Measurements from ENCODE around the gene STAT4. TPM values are rescaled to one million over a fixed set of nuclear protein-coding genes. Genes with fewer than 3 reads are reported as not detected.
A peak's percentile ranks its signal among the peaks of the same experiment; 100 is the strongest.

Gene STAT4
- 1 to 10 TPM in 1 of 4 donors, under 1 TPM in 2, not detected in 1; 0.31 to 1.0 (median 0.73) TPM for total RNA-seq

DNA sequence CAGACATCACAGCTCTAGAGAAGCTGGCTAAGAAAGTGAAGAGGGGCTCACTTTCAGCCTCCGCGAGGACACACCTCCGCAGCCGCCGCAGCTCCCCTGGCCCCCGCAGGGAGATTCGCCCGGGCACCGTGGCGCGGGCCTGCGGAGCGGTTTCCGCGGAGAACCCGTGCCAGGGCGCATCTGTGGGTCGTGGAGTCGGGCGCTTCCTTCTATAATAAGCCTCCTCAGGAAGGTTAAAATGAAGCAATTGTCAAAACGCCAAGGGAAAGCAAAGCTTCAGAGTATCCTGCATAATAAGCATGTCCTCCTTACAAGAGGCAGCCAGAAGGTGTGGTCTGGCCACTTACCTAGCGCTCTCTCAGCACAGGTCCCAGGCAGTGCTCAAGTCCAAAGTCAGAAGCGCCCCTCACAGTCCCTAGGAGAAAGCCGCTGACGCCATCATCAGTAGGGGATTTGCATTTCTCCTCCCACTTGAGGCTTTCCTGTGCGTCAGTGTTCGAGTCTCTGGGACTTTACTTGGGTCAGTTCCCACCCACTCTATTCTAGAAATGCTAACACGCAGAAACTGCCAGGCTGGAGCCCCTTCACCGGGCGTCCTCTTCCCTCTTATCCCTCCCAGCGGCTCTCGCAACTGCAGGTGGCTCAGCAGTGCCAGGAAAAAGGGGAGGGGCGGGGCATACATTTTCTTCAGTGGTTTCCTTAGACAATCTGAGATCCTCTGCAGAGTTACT is at the start of gene STAT4:
STAT4 (minus strand) TSS at position 395 of the 731 bp plus-strand sequence. CDS start 2,791 bp downstream, outside the sequence.
- no peak within 1 kb of the TSS for H3K27ac ChIP-seq
- ATAC-seq (no peak), DNase-seq (peak; percentile 8 to 21)
- H3K9me3 ChIP-seq, result no peaks in the 10 kb centered on the region
- no peaks in the 10 kb centered on the region for H3K27me3 ChIP-seq
- H3K36me3 ChIP-seq, result no peaks in the 10 kb centered on the region
- in situ Hi-C loops (cut with MboI; ENCODE audit: low sequenced_read_pairs in 4 of 4) (loop anchor here in 3 of 4 donors (25.0 kb wide), 3 partner anchors 362 to 1012 kb away; partner anchors contain the start of gene NABP1 (in 1 of the 3)), intact Hi-C loops (cut with DNase I; ENCODE audit: low total_unique reads) (loop anchor here (10.0 kb wide), 1 partner anchor 96 kb away; no protein-coding TSS in a partner anchor)
- H3K4me3 ChIP-seq, result peak within 1 kb of the TSS; percentile 42 to 71 (median 51)
- no peaks in the 10 kb centered on the region for H3K4me1 ChIP-seq
- TF ChIP-seq CTCF (IDR thresholded peaks at IDR 0.05 in 4 of 5, conservative IDR thresholded peaks at IDR 0.05 in 1 of 5), result no peak
- TF ChIP-seq POLR2A (IDR thresholded peaks at IDR 0.05), result peak in 1 of 2 donors; percentile 19

- DNase-seq, result no peak
- intact Hi-C loops (cut with DNase I; ENCODE audit: low total_unique reads) (no loop called here), in situ Hi-C loops (cut with MboI; ENCODE audit: low sequenced_read_pairs in 4 of 4) (no loop called here)
Observed at GRCh38 chr2:191199929-191200512, 49.2 kb upstream of the STAT4 start.

DNA sequence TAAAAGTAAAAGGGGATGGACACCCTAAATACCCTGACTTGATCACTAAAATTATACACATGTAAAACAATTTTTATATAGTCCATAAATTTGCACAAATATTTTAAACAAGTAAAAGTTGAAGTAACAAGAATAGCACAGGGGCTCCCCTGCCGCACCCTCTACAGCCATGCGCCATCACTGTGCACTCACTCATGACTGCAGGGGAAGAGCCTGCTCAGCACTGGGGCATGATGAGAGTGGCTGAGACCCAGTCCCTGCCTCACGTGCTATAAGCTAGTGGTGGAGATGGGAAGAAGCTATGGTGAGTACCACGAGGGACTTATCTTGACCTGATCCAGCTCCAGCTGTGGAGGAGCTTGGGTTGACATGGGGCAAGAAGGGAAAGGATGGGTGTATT is 47.5 kb upstream of the STAT4 start:
- no peak overlapping the region for H3K27ac ChIP-seq
- intact Hi-C loops (cut with DNase I; ENCODE audit: low total_unique reads) (no loop called here), in situ Hi-C loops (cut with MboI; ENCODE audit: low sequenced_read_pairs in 4 of 4) (no loop called here)
- no peaks in the 10 kb centered on the region for H3K36me3 ChIP-seq
- H3K4me3 ChIP-seq, result no peak overlapping the region
- H3K4me1 ChIP-seq, result no peaks in the 10 kb centered on the region
- no peaks in the 10 kb centered on the region for H3K9me3 ChIP-seq
- DNase-seq, result no peak
- ATAC-seq, result no peak
- no peaks in the 10 kb centered on the region for H3K27me3 ChIP-seq
- TF ChIP-seq POLR2A (IDR thresholded peaks at IDR 0.05), result no peak
- TF ChIP-seq CTCF (IDR thresholded peaks at IDR 0.05 in 4 of 5, conservative IDR thresholded peaks at IDR 0.05 in 1 of 5), result no peak

More at GRCh38 chr2:191199929-191200512, 49.2 kb upstream of the STAT4 start:
- H3K36me3 ChIP-seq, result no peaks in the 10 kb centered on the region
- TF ChIP-seq POLR2A (IDR thresholded peaks at IDR 0.05) (no peak), CTCF (IDR thresholded peaks at IDR 0.05 in 4 of 5, conservative IDR thresholded peaks at IDR 0.05 in 1 of 5) (no peak)
- no peak overlapping the region for H3K4me3 ChIP-seq
- H3K27me3 ChIP-seq, result no peaks in the 10 kb centered on the region
- no peaks in the 10 kb centered on the region for H3K9me3 ChIP-seq
- no peaks in the 10 kb centered on the region for H3K4me1 ChIP-seq
- ATAC-seq, result no peak
- H3K27ac ChIP-seq, result no peak overlapping the region

GRCh38 chr2:191197096-191197495 is 46.3 kb upstream of the STAT4 start:
- H3K36me3 ChIP-seq, result no peaks in the 10 kb centered on the region
- no peaks in the 10 kb centered on the region for H3K27me3 ChIP-seq
- no peak overlapping the region for H3K4me3 ChIP-seq
- no peaks in the 10 kb centered on the region for H3K4me1 ChIP-seq
- DNase-seq (no peak), ATAC-seq (no peak)
- intact Hi-C loops (cut with DNase I; ENCODE audit: low total_unique reads) (no loop called here), in situ Hi-C loops (cut with MboI; ENCODE audit: low sequenced_read_pairs in 4 of 4) (no loop called here)
- TF ChIP-seq POLR2A (IDR thresholded peaks at IDR 0.05) (no peak), CTCF (IDR thresholded peaks at IDR 0.05 in 4 of 5, conservative IDR thresholded peaks at IDR 0.05 in 1 of 5) (no peak)
- no peaks in the 10 kb centered on the region for H3K9me3 ChIP-seq
- H3K27ac ChIP-seq, result no peak overlapping the region

All from gastrocnemius medialis (tissue), 4 donors.